DND-41 (cell line): Measurements from ENCODE around the gene C14orf180.

ENCODE experiments used
- EZH2 ChIP-seq: IDR thresholded peaks from 3 replicates; pipeline ENCODE4 v1.6.1; 2012; ENCODE audit warnings: borderline replicate concordance, low read depth, mild to moderate bottlenecking, moderate library complexity, low read length, inconsistent platforms; ENCODE audit not compliant: severe bottlenecking
- TF ChIP-seq, protein P1 (sequence below): IDR thresholded peaks from 2 replicates; pipeline ENCODE4 v1.5.1; 2012; ENCODE audit warnings: borderline replicate concordance, low read length, moderate library complexity, mild to moderate bottlenecking; ENCODE audit not compliant: poor library complexity, severe bottlenecking; ENCODE audit errors: extremely low read depth

DNA sequence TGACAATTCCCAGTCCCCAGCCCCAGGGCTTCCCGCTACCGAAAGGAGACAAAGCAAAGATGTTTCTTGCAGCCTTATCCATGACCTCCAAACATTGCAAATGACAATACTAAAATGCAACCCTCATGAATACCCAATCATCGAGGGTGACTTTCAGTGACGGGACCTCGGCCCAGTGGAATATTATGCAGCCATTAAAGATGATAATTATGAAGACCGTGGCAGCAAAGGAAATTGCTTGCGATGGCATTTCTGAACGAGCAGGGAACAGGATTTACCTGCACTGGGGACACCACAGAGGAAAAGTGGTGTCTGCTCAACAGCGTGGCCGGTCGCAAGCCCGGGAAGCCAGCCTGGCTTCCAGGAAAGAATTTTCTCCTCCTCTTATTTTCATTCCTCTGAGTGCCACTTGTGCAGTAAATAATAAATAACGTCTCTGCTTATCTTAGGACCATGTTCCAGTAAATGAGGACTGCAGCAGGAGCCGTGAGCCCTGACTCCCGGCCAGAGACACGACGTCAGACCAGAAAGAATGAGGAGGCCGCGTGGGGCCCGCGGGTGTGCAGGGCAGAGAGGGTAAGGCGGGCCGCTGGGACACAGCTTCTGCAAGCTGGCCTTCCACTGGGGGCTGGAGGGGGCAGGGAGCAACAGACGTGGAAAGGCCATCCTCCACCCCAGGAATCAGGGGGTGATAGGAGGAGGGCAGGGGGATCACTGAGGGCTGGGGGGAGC, 6.6 kb downstream of the C14orf180 start:
- TF ChIP-seq, protein P1, sequence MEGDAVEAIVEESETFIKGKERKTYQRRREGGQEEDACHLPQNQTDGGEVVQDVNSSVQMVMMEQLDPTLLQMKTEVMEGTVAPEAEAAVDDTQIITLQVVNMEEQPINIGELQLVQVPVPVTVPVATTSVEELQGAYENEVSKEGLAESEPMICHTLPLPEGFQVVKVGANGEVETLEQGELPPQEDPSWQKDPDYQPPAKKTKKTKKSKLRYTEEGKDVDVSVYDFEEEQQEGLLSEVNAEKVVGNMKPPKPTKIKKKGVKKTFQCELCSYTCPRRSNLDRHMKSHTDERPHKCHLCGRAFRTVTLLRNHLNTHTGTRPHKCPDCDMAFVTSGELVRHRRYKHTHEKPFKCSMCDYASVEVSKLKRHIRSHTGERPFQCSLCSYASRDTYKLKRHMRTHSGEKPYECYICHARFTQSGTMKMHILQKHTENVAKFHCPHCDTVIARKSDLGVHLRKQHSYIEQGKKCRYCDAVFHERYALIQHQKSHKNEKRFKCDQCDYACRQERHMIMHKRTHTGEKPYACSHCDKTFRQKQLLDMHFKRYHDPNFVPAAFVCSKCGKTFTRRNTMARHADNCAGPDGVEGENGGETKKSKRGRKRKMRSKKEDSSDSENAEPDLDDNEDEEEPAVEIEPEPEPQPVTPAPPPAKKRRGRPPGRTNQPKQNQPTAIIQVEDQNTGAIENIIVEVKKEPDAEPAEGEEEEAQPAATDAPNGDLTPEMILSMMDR: no peak
- TF ChIP-seq EZH2: no peak
